AG09309 (cell line): ENCODE results near the gene RNF167.

ENCODE experiments used
- DNase-seq: peaks from one replicate; pipeline ENCODE4 v3.0.0-alpha.2; 2010; ENCODE audit warnings: low read depth
- H3K4me3 ChIP-seq: 2 replicates; pipeline ENCODE4 v1.5.1; 2011; ENCODE audit warnings: mild to moderate bottlenecking, low read depth, low read length, moderate library complexity; ENCODE audit not compliant: control insufficient read depth
- CTCF ChIP-seq: IDR thresholded peaks from 2 replicates; pipeline ENCODE4 v1.5.1; 2011; ENCODE audit warnings: mild to moderate bottlenecking, low read depth, low read length, inconsistent platforms; ENCODE audit not compliant: insufficient read depth, control insufficient read depth; ENCODE audit errors: missing control alignments

Gene RNF167

DNA sequence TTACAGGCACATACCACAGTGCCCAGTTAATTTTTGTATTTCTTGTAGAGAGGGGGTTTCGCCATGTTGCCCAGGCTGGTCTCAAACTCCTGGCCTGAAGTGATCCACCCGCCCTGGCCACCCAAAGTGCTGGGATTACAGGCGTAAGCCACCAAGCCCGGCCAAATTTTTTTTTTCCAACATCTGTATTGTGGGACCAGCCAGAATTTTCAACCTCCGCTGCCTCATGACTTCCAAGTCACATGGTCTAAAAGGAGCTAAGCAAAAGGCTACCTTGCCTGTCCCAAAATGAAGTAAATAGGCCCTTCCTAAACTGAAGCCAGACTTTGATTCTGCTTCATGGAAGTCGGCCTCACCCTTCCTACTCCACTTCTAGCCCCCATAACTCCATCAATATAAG is 31.8 kb downstream of the RNF167 start:
- H3K4me3 ChIP-seq = no peak overlapping the region
- no peak for DNase-seq
- TF ChIP-seq CTCF = no peak

- H3K4me3 ChIP-seq = no peak overlapping the region
- no peak for DNase-seq
- TF ChIP-seq CTCF = no peak
Observed at GRCh38 chr17:4972322-4972721, 32.3 kb downstream of the RNF167 start.

DNA sequence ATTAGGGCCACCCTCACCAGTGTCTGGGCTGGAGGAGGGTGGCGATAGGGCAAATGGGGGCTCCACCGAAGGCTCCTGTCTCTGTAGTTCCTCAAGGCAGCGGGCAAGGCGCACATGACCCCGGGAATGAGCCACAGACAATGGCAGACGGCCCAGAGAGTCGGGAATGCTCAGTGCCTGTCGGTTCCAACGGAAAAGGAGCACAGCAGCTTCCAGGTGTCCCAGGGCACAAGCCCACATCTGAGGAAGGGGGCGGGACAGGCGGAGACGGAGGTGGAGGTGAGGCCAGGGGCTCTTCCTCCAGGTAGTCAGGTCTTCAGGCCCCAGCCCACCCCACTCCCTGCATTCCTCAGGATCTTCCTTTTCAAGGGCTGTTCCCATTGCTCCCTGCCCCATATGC is 32.7 kb downstream of the RNF167 start:
- TF ChIP-seq CTCF = no peak
- no peak for DNase-seq

DNA sequence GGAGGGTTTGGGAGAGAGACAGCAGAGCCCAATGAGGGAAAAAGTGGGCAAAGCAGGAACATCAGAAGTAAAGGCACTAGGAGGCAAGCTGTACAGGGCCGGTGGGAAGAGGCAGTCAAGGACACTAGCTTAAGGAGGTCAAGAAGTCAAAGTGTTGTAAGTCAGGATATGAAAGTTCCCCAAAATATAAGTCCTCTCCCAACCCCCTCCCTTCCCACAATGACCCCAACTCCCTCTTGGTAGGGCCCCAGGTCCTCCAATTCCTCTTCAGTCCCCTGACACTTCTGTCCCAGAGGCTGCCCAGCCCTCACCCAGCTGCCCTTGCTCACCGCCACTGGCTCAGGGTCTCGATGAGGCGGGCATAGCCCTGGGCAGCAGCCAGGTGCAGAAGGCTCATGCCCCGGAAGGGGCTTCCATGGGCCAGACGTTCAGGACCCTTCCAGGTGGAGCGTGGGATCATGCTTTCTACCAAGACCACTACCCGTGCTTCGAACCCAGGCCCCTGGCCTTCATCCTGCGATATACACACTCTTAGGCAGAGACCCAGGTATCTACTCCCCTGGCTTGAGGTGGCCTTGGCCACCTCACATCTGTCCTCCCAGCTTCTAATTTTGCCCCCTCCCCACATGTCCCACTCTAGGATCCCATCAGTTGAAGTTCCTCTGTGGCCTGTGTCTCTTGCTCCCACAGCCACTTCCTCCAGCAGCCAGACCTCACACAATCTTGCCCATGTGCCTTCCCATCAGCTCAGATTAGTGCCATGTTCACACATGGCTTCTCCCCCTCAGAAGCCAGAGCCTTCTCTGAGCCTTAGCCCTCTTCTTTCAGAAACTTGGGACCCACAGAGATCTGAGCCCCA is 33.4 kb downstream of the RNF167 start:
- no peak for TF ChIP-seq CTCF
- no peak for DNase-seq
- H3K4me3 ChIP-seq = no peak overlapping the region

More for the DNA sequence above, 32.7 kb downstream of the RNF167 start:
- no peak overlapping the region for H3K4me3 ChIP-seq

GRCh38 chr17:4974115-4974670 is 34.1 kb downstream of the RNF167 start:
- no peak for TF ChIP-seq CTCF

GRCh38 chr17:4978726-4979125 is 38.7 kb downstream of the RNF167 start:
- H3K4me3 ChIP-seq = no peak overlapping the region
- no peak for DNase-seq
- no peak for TF ChIP-seq CTCF

More at GRCh38 chr17:4974115-4974670, 34.1 kb downstream of the RNF167 start:
- H3K4me3 ChIP-seq = no peak overlapping the region
- DNase-seq = no peak
